A673 (cell line): Measurements from ENCODE around the gene CSNK1G3. TPM values are rescaled to one million over a fixed set of nuclear protein-coding genes. Genes with fewer than 3 reads are reported as not detected.

ENCODE experiments used
- BruUV-seq: library from RNA; stranded (reverse); fragments of 400-500 nt; replicated peaks from 2 replicates; lab custom pipeline; 2021; lab: Mats Ljungman, UMichigan
- CTCF ChIA-PET: fragments of 300-600 bp; sonication (Branson Sonifier 250); formaldehyde crosslinking; loops from one replicate; lab custom pipeline; 2022; ENCODE audit warnings: antibody characterized with exemption; lab: Charles Lee
- POLR2A ChIA-PET: fragments of 300-600 bp; sonication (Branson Sonifier 250); formaldehyde crosslinking; loops from one replicate; lab custom pipeline; 2022; ENCODE audit warnings: antibody characterized with exemption; ENCODE audit not compliant: low non-redundant PET; lab: Charles Lee
- DNase-seq: peaks from one replicate; pipeline ENCODE4 v3.0.0-alpha.2; 2015; ENCODE audit warnings: low spot score
- H3K27ac ChIP-seq: fragments of 200-600 bp; sonication (generic); 2 replicates; pipeline ENCODE4 v1.5.1; 2016; ENCODE audit warnings: mixed run types, low read depth, mild to moderate bottlenecking, mixed read lengths, antibody characterized with exemption, low read length; ENCODE audit not compliant: poor library complexity, severe bottlenecking
- H3K27me3 ChIP-seq: fragments of 200-600 bp; sonication (generic); replicated peaks from 2 replicates; pipeline ENCODE4 v1.6.1; 2017; ENCODE audit warnings: mixed run types, low read depth, mild to moderate bottlenecking, mixed read lengths, antibody characterized with exemption, low read length; ENCODE audit not compliant: insufficient read depth, poor library complexity
- H3K36me3 ChIP-seq: fragments of 200-600 bp; sonication (generic); 2 replicates; pipeline ENCODE4 v1.6.1; 2016; ENCODE audit warnings: mixed run types, mild to moderate bottlenecking, mixed read lengths, antibody characterized with exemption, low read length; ENCODE audit not compliant: insufficient read depth, poor library complexity, severe bottlenecking
- H3K4me1 ChIP-seq: fragments of 200-600 bp; sonication (generic); 2 replicates; pipeline ENCODE4 v1.6.1; 2017; ENCODE audit warnings: mixed run types, mild to moderate bottlenecking, mixed read lengths, antibody characterized with exemption, low read length; ENCODE audit not compliant: insufficient read depth, poor library complexity, severe bottlenecking
- H3K4me3 ChIP-seq: fragments of 200-600 bp; sonication (generic); 2 replicates; pipeline ENCODE4 v1.5.1; 2016; ENCODE audit warnings: low read depth, mixed run types, mild to moderate bottlenecking, mixed read lengths, low read length; ENCODE audit not compliant: poor library complexity, severe bottlenecking
- H3K9me3 ChIP-seq: fragments of 200-600 bp; sonication (generic); 2 replicates; pipeline ENCODE4 v1.6.1; 2016; ENCODE audit warnings: mixed run types, low read depth, mild to moderate bottlenecking, mixed read lengths, antibody characterized with exemption, low read length; ENCODE audit not compliant: poor library complexity, severe bottlenecking
- EZH2 ChIP-seq: fragments of 200-600 bp; sonication (generic); IDR thresholded peaks from 2 replicates; pipeline ENCODE4 v1.6.1; 2017; ENCODE audit warnings: borderline replicate concordance, low read depth, mild to moderate bottlenecking, mixed read lengths, antibody characterized with exemption, low read length; ENCODE audit not compliant: poor library complexity, severe bottlenecking
- intact Hi-C: fragments of 100-400 bp; cut with micrococcal nuclease; formaldehyde crosslinking; loops from one replicate; pipeline ENCODE4 v1.10.0; 2022; ENCODE audit not compliant: unreplicated experiment
- total RNA-seq: library from RNA; stranded (reverse); gene quantifications from 2 replicates; pipeline ENCODE4 v1.2.3, GENCODE V29; 2021
- TF ChIP-seq, protein P1 (sequence below): fragments of 300-800, 200-600 bp; sonication (generic); conservative IDR thresholded peaks from 2 replicates; pipeline ENCODE4 v1.5.1; 2017; ENCODE audit warnings: low read depth, mild to moderate bottlenecking, antibody characterized with exemption, low read length, moderate library complexity, mixed read lengths

Gene CSNK1G3
- total RNA-seq, 1 experiment from 2014 or later: 42.1 TPM

DNA sequence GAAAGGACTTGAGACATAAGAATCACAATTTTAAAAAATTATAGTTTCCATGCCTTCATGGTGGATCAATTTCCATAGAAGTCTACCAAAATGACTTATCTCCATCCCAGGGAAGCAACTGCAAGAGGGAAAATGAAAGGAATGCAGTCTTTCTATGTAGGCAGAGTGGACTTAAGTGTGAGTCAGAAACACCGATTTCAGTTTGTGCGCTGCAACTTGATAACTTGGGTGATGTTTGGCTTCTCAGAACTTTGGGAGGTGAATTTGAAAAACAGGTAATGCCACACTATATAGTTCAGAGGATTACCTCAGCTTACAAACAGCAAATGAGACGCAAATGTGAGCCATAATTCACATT lies 708 bp upstream of the CSNK1G3 start:
- intact Hi-C loops: loop anchor here (5.0 kb wide), 1 partner anchor 89 kb away; the partner anchor contains the start of gene CEP120
- Histone ChIP-seq H3K27me3 (no peaks in the 10 kb centered on the region), H3K4me1 (peaks cover 16% of the 10 kb centered on the region), H3K9me3 (no peaks in the 10 kb centered on the region), H3K36me3 (no peaks in the 10 kb centered on the region), H3K4me3 (peak overlapping the region; percentile 79), H3K27ac (peak overlapping the region; percentile 92)
- TSS peak; percentile 98 for BruUV-seq
- ChIA-PET POLR2A (no interaction called here), CTCF (interaction anchor here (1.6 kb wide), 1 partner anchor 88 kb away, joined by 10 read pairs; the partner anchor contains the start of gene CEP120)
- TF ChIP-seq EZH2: no peak
- TF ChIP-seq, protein P1, sequence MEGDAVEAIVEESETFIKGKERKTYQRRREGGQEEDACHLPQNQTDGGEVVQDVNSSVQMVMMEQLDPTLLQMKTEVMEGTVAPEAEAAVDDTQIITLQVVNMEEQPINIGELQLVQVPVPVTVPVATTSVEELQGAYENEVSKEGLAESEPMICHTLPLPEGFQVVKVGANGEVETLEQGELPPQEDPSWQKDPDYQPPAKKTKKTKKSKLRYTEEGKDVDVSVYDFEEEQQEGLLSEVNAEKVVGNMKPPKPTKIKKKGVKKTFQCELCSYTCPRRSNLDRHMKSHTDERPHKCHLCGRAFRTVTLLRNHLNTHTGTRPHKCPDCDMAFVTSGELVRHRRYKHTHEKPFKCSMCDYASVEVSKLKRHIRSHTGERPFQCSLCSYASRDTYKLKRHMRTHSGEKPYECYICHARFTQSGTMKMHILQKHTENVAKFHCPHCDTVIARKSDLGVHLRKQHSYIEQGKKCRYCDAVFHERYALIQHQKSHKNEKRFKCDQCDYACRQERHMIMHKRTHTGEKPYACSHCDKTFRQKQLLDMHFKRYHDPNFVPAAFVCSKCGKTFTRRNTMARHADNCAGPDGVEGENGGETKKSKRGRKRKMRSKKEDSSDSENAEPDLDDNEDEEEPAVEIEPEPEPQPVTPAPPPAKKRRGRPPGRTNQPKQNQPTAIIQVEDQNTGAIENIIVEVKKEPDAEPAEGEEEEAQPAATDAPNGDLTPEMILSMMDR: no peak
- no peak for DNase-seq

DNA sequence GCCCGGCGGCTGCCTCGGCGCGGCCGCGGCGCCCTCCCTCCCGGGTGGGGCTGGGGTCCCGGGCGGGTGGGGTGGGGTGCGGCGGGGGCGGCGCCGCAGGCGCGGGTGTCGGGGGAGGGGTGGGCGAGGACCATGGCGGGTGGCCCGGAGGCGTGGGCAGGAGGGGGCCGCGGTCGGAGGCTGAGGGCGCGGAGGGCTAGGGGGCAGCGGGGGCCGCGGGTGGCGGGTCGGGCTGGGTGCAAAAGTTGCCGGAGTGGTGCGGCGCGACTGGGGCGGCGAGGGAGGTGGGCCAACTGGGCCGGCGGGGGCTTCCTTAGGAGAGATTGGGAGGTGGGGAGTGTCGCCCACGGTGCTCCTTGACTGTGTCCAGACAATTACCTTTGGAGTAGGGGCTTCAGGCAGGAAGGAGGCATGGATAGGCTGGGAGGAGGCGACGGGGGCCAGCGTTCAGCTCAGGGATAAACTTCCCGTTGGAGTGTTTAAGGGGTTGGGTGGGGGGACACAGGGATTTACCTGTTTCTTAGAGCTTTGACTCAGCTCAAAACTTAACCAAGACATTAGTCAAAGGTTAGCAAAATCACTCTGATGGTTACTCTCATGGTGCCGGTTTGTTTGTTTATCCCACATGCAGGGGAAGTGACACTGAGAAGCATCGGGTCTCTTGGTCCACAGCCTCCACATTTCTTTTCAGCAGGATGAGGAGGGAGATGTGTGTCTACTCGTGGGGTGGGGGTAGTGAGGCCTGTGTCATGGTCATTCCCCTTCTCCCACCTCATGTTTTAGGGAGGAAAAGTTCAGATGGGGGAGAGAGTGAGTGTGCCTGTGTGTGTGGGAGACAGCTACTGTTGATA lies 859 bp downstream of the CSNK1G3 start:
- Histone ChIP-seq H3K4me3 (peak overlapping the region; percentile 79), H3K36me3 (no peaks in the 10 kb centered on the region), H3K9me3 (no peaks in the 10 kb centered on the region), H3K27me3 (no peaks in the 10 kb centered on the region), H3K27ac (peak overlapping the region; percentile 92), H3K4me1 (peaks cover 16% of the 10 kb centered on the region)
- TF ChIP-seq EZH2: no peak
- TF ChIP-seq, protein P1: no peak
- DNase-seq: peak; percentile 18
- ChIA-PET CTCF (interaction anchor here (1.6 kb wide), 1 partner anchor 89 kb away, joined by 10 read pairs; the partner anchor contains the start of gene CEP120), POLR2A (interaction anchor here (0.6 kb wide), 1 partner anchor 770 kb away, joined by 6 read pairs; no protein-coding TSS in a partner anchor)
- intact Hi-C loops: loop anchor here (2.0 to 5.0 kb wide), 2 partner anchors 60 to 91 kb away; partner anchors contain the start of gene CEP120
- no TSS peak for BruUV-seq

GRCh38 chr5:123514615-123515355 lies 2.8 kb downstream of the CSNK1G3 start:
- POLR2A ChIA-PET: no interaction called here
- intact Hi-C loops: loop anchor here (5.0 kb wide), 1 partner anchor 92 kb away; the partner anchor contains the start of gene CEP120
- TF ChIP-seq, protein P1: no peak
- TF ChIP-seq EZH2: no peak
- Histone ChIP-seq H3K27ac (no peak overlapping the region), H3K27me3 (no peaks in the 10 kb centered on the region), H3K4me3 (no peak overlapping the region), H3K9me3 (no peaks in the 10 kb centered on the region), H3K36me3 (no peaks in the 10 kb centered on the region), H3K4me1 (peaks cover 16% of the 10 kb centered on the region)
- BruUV-seq: no TSS peak
- DNase-seq: no peak
- CTCF ChIA-PET: no interaction called here
